ENCODE data around the gene ANO7.
A peak's percentile ranks its signal among the peaks of the same experiment; 100 is the strongest.

ANO7 gene

GRCh38 chr2:241142593-241142992, 45.9 kb upstream of the ANO7 start:
- H3K4me3 ChIP-seq (ENCODE audit: control insufficient read depth, low read depth, low read length) = no peak overlapping the region
- no peak for TF ChIP-seq CTCF (IDR thresholded peaks at IDR 0.05; ENCODE audit: control insufficient read depth, insufficient read depth, low read depth, low read length, missing control alignments)

GRCh38 chr2:241146286-241146685, 42.2 kb upstream of the ANO7 start:
- TF ChIP-seq CTCF (IDR thresholded peaks at IDR 0.05; ENCODE audit: control insufficient read depth, insufficient read depth, low read depth, low read length, missing control alignments) = no peak
- DNase-seq (ENCODE audit: low read depth) = no peak
- H3K4me3 ChIP-seq (ENCODE audit: control insufficient read depth, low read depth, low read length) = no peak overlapping the region

More at GRCh38 chr2:241142593-241142992, 45.9 kb upstream of the ANO7 start:
- DNase-seq (ENCODE audit: low read depth) = no peak

DNA sequence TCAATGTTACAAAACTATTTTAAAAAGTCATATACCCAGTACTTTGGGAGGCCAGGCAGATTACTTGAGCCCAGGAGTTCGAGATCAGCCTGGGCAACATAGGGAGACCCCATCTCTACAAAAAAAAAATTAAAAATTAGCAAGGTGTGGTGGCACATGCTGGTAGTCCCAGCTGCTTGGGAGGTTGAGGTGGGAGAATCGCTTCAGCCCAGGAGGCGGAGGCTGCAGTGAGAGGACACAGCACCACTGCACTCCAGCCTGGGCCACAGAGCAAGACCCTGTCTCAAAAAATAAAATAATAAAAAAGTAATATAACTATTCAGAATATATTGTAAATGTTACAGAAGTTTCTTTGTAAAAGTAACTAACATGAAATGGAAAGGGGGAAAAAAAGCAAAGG, 41.1 kb upstream of the ANO7 start:
- DNase-seq (ENCODE audit: low read depth) = no peak
- H3K4me3 ChIP-seq (ENCODE audit: control insufficient read depth, low read depth, low read length) = no peak overlapping the region
- no peak for TF ChIP-seq CTCF (IDR thresholded peaks at IDR 0.05; ENCODE audit: control insufficient read depth, insufficient read depth, low read depth, low read length, missing control alignments)

GRCh38 chr2:241148239-241148638, 40.2 kb upstream of the ANO7 start:
- no peak for DNase-seq (ENCODE audit: low read depth)
- TF ChIP-seq CTCF (IDR thresholded peaks at IDR 0.05; ENCODE audit: control insufficient read depth, insufficient read depth, low read depth, low read length, missing control alignments) = no peak
- no peak overlapping the region for H3K4me3 ChIP-seq (ENCODE audit: control insufficient read depth, low read depth, low read length)

- peak within 1 kb of the TSS; percentile 84 for H3K4me3 ChIP-seq (ENCODE audit: control insufficient read depth, low read depth, low read length)
- TF ChIP-seq CTCF (IDR thresholded peaks at IDR 0.05; ENCODE audit: control insufficient read depth, insufficient read depth, low read depth, low read length, missing control alignments) = no peak
- peak; percentile 58 for DNase-seq (ENCODE audit: low read depth)
These were observed 39.4 kb upstream of the ANO7 start, which contains the start of gene PASK for GRCh38 chr2:241148891-241149674. Gene PASK (minus strand): TSS chr2:241149472. CDS start chr2:241143032, 6,440 bp downstream.

GRCh38 chr2:241149675-241149924, 38.9 kb upstream of the ANO7 start:
- no peak for DNase-seq (ENCODE audit: low read depth)
- peak overlapping the region; percentile 84 for H3K4me3 ChIP-seq (ENCODE audit: control insufficient read depth, low read depth, low read length)
- TF ChIP-seq CTCF (IDR thresholded peaks at IDR 0.05; ENCODE audit: control insufficient read depth, insufficient read depth, low read depth, low read length, missing control alignments) = no peak
